ENCODE measurements around the gene HES5. TPM values are rescaled to one million over a fixed set of nuclear protein-coding genes. Genes with fewer than 3 reads are reported as not detected.

Gene HES5
- total and polyA plus RNA-seq, 2 of the 4 experiments (the other 2 are of a cell fraction), result not detected

GRCh38 chr1:2516946-2517345 is 13.1 kb downstream of the HES5 start:
- no TSS peak for BruUV-seq (replicated peaks)
- no peak overlapping the region for H2AK5ac ChIP-seq (ENCODE audit: low read depth, low read length)
- no peak overlapping the region for H3K27ac ChIP-seq (ENCODE audit: insufficient read depth, low read length)
- H3K18ac ChIP-seq (ENCODE audit: low read depth, low read length), result no peak overlapping the region
- H2AK9ac ChIP-seq (replicated peaks; ENCODE audit: low read depth, low read length, poor library complexity), result no peak overlapping the region
- H3K4me3 ChIP-seq (ENCODE audit: insufficient read depth, low read depth, low read length), result no peak overlapping the region
- H3K4me1 ChIP-seq (ENCODE audit: control insufficient read depth, insufficient read depth, low read length), result no peaks in the 10 kb centered on the region
- H2AFZ ChIP-seq (replicated peaks; ENCODE audit: low read length, poor library complexity), result no peak overlapping the region
- no peak overlapping the region for H3K56ac ChIP-seq (ENCODE audit: extremely low read depth, insufficient read depth, low read length)
- peaks cover 83% of the 10 kb centered on the region for H3K36me3 ChIP-seq (ENCODE audit: control insufficient read depth, insufficient read depth, low read length)
- no peaks in the 10 kb centered on the region for H3K9me1 ChIP-seq (ENCODE audit: insufficient read depth, low read length)
- TF ChIP-seq, protein P1, sequence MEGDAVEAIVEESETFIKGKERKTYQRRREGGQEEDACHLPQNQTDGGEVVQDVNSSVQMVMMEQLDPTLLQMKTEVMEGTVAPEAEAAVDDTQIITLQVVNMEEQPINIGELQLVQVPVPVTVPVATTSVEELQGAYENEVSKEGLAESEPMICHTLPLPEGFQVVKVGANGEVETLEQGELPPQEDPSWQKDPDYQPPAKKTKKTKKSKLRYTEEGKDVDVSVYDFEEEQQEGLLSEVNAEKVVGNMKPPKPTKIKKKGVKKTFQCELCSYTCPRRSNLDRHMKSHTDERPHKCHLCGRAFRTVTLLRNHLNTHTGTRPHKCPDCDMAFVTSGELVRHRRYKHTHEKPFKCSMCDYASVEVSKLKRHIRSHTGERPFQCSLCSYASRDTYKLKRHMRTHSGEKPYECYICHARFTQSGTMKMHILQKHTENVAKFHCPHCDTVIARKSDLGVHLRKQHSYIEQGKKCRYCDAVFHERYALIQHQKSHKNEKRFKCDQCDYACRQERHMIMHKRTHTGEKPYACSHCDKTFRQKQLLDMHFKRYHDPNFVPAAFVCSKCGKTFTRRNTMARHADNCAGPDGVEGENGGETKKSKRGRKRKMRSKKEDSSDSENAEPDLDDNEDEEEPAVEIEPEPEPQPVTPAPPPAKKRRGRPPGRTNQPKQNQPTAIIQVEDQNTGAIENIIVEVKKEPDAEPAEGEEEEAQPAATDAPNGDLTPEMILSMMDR (conservative IDR thresholded peaks at IDR 0.05; ENCODE audit: low read depth, low read length), result no peak
- TF ChIP-seq RCOR1 (IDR thresholded peaks at IDR 0.05; ENCODE audit: insufficient replicate concordance, low read length) (no peak), MXI1 (IDR thresholded peaks at IDR 0.05; ENCODE audit: borderline replicate concordance, low read depth, low read length) (no peak), RFX5 (IDR thresholded peaks at IDR 0.05; ENCODE audit: low read depth, low read length) (no peak)
- H2BK15ac ChIP-seq (ENCODE audit: low read depth, low read length), result no peak overlapping the region
- no peak for ATAC-seq (ENCODE audit: low read depth)
- peaks cover 12% of the 10 kb centered on the region for H4K20me1 ChIP-seq (ENCODE audit: insufficient read depth, low read length)
- dilution Hi-C loops (cut with HindIII; ENCODE audit: low sequenced_read_pairs, unreplicated experiment) (no loop called here), intact Hi-C loops (cut with micrococcal nuclease) (no loop called here), in situ Hi-C loops (cut with MboI; ENCODE audit: low sequenced_read_pairs) (no loop called here)
- H3K4ac ChIP-seq (ENCODE audit: low read depth, low read length), result no peak overlapping the region
- no peak overlapping the region for H4K5ac ChIP-seq (ENCODE audit: low read depth, low read length)
- H2BK120ac ChIP-seq (ENCODE audit: low read depth, low read length), result no peak overlapping the region
- no peak overlapping the region for H3K23ac ChIP-seq (ENCODE audit: low read depth, low read length)
- no peaks in the 10 kb centered on the region for H3K27me3 ChIP-seq (ENCODE audit: control insufficient read depth, insufficient read depth, low read length)
- no peak overlapping the region for H2BK20ac ChIP-seq (ENCODE audit: low read depth, low read length)
- no peak overlapping the region for H3K4me2 ChIP-seq (ENCODE audit: low read depth, low read length)
- peaks cover 0 to 20% of the 10 kb centered on the region in 2 experiments; a peak in 3 of 4 replicates for H3K79me1 ChIP-seq (ENCODE audit: low read depth in 1 of 2, low read length in 2 of 2)
- no peak overlapping the region for H4K8ac ChIP-seq (ENCODE audit: low read depth in 2 of 2, low read length in 2 of 2)
- ChIA-PET POLR2A (ENCODE audit: unreplicated experiment) (no interaction called here), CTCF (no interaction called here)
- no peak overlapping the region for H3K9ac ChIP-seq (ENCODE audit: low read depth, low read length)
- no peaks in the 10 kb centered on the region for H3K9me3 ChIP-seq (ENCODE audit: control insufficient read depth, insufficient read depth, low read length)
- H2BK5ac ChIP-seq (ENCODE audit: low read depth, low read length, poor library complexity, severe bottlenecking), result no peak overlapping the region
- 88% methylated on average over 7 of the region's 14 CpGs; no CpG with 5 or more reads in 1 of the 2 experiments for WGBS, 2 experiments (ENCODE audit: extremely low coverage in 2 of 2, insufficient read length in 1 of 2)
- no peak for DNase-seq
- H3K14ac ChIP-seq (replicated peaks; ENCODE audit: low read depth, low read length), result no peak overlapping the region
- no peak overlapping the region for H4K91ac ChIP-seq (ENCODE audit: insufficient read depth, low read depth, low read length)
